Fibroblast of lung (primary cell): ENCODE data around the gene RTP2. TPM values are rescaled to one million over a fixed set of nuclear protein-coding genes. Genes with fewer than 3 reads are reported as not detected.
A peak's percentile ranks its signal among the peaks of the same experiment; 100 is the strongest.

Source experiments
- DNase-seq, 2 donors: peaks; one replicate each; pipeline versions ENCODE4 v3.0.0 to v3.0.0-alpha.2; 2010; ENCODE audit warnings: low read depth in 2 of 2
- H2AFZ ChIP-seq: 2 replicates; pipeline ENCODE4 v1.5.1; 2012; ENCODE audit warnings: low read length, control low read depth, inconsistent platforms
- H3K27ac ChIP-seq: 2 replicates; pipeline ENCODE4 v1.5.1; 2011; ENCODE audit warnings: low read length, control low read depth; ENCODE audit not compliant: insufficient read depth
- H3K27me3 ChIP-seq: 2 replicates; pipeline ENCODE4 v1.5.1; 2011; ENCODE audit warnings: mild to moderate bottlenecking, low read length; ENCODE audit not compliant: control insufficient read depth, insufficient read depth
- H3K36me3 ChIP-seq: 2 replicates; pipeline ENCODE4 v1.5.1; 2011; ENCODE audit warnings: low read length; ENCODE audit not compliant: control insufficient read depth, insufficient read depth
- H3K4me1 ChIP-seq: 2 replicates; pipeline ENCODE4 v1.5.1; 2011; ENCODE audit warnings: low read length; ENCODE audit not compliant: control insufficient read depth, insufficient read depth; ENCODE audit errors: extremely low read depth
- H3K4me2 ChIP-seq: 2 replicates; pipeline ENCODE4 v1.5.1; 2011; ENCODE audit warnings: low read length, control low read depth; ENCODE audit not compliant: insufficient read depth; ENCODE audit errors: extremely low read depth
- H3K4me3 ChIP-seq, 4 experiments: fragments of 200-600 bp in 1 of 4; sonication (generic) in 1 of 4; replicated peaks in 1 of 4; 2 replicates each; pipeline ENCODE4 v1.5.1; 2011 to 2016; ENCODE audit warnings: low read length in 4 of 4, low read depth in 3 of 4, mild to moderate bottlenecking in 3 of 4, control low read depth in 2 of 4, inconsistent platforms in 1 of 4, mixed read lengths in 1 of 4; ENCODE audit not compliant: insufficient read depth in 1 of 4; ENCODE audit errors: control extremely low read depth in 1 of 4
- H3K79me2 ChIP-seq: 2 replicates; pipeline ENCODE4 v1.5.1; 2012; ENCODE audit warnings: mild to moderate bottlenecking, low read length, inconsistent platforms; ENCODE audit not compliant: control insufficient read depth, insufficient read depth
- H3K9ac ChIP-seq: 2 replicates; pipeline ENCODE4 v1.5.1; 2011; ENCODE audit warnings: mild to moderate bottlenecking, low read length, control low read depth; ENCODE audit not compliant: insufficient read depth
- H3K9me3 ChIP-seq: 2 replicates; pipeline ENCODE4 v1.5.1; 2012; ENCODE audit warnings: low read depth, low read length; ENCODE audit not compliant: control insufficient read depth, insufficient read depth
- H4K20me1 ChIP-seq: 2 replicates; pipeline ENCODE4 v1.5.1; 2011; ENCODE audit warnings: low read length; ENCODE audit not compliant: control insufficient read depth, insufficient read depth; ENCODE audit errors: extremely low read depth
- CTCF ChIP-seq, 2 donors: IDR thresholded peaks in 1 of 2; conservative IDR thresholded peaks in 1 of 2; 1 replicate in 1 of 2; 2 replicates in 1 of 2; pipeline ENCODE4 v1.5.1; 2011 to 2012; ENCODE audit warnings: low read length in 2 of 2, control low read depth in 1 of 2, inconsistent platforms in 1 of 2, low read depth in 1 of 2, mild to moderate bottlenecking in 1 of 2
- EZH2 ChIP-seq: IDR thresholded peaks from 2 replicates; pipeline ENCODE4 v1.5.1; 2012; ENCODE audit warnings: low read length, control low read depth, mild to moderate bottlenecking; ENCODE audit errors: missing control alignments
- polyA plus RNA-seq, 2 donors: library from polyadenylated mRNA; depleted of rRNA in 1 of 2; stranded (reverse) in 1 of 2; unstranded in 1 of 2; fragments of >200 nt; gene quantifications; 2 replicates each; pipeline ENCODE4 v1.2.1, GENCODE V29; 2011 to 2012; ENCODE audit warnings: missing spikeins in 1 of 2
- total RNA-seq: library from RNA; depleted of rRNA; stranded (reverse); fragments of >200 nt; gene quantifications from 2 replicates; pipeline ENCODE4 v1.2.1, GENCODE V29; 2014

Gene RTP2
- total and polyA plus RNA-seq, 2 donors (not counting 1 experiment from before 2014, with no cell fraction given), result not detected

DNA sequence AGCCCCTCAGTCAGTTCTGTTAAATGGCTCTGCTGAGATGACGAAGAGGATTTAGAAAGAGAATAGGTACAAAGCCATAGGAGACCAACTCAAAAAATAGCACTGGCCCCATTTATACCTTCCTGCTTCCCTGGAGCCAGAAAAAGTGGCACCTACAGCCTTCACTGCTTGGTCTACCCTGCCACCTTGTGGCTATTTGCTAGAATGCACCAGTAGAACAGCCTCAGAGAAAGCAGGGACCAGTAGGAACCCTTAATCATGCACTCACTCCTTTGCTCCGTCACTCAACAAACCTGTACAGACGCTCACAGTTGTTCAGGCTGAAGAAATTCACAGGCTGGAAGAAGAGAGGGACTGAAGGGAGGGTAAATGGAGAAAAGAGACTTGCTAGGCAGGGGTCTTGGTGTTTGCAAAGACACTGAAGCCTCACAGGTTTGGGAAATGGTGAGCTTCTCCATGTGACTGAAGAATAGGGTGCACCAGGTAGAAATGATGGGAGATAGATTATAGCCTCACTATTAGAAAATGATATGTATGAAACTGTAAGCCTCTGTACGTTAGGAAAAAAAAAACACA is 12.1 kb upstream of the RTP2 start:
- TF ChIP-seq CTCF (conservative IDR thresholded peaks at IDR 0.05 in 1 of 2, IDR thresholded peaks at IDR 0.05 in 1 of 2; ENCODE audit: low read depth in 1 of 2, low read length in 2 of 2) (peak; percentile 95 to 98), EZH2 (no peak)
- no peaks in the 10 kb centered on the region for H3K27me3 ChIP-seq
- no peak overlapping the region for H3K27ac ChIP-seq
- H3K36me3 ChIP-seq, result no peaks in the 10 kb centered on the region
- H3K79me2 ChIP-seq, result no peaks in the 10 kb centered on the region
- peak; percentile 58 to 74 for DNase-seq
- no peak overlapping the region for H2AFZ ChIP-seq
- H3K4me3 ChIP-seq, result no peak overlapping the region
- no peaks in the 10 kb centered on the region for H3K4me1 ChIP-seq
- H3K9ac ChIP-seq, result no peak overlapping the region
- no peaks in the 10 kb centered on the region for H4K20me1 ChIP-seq
- H3K9me3 ChIP-seq, result no peaks in the 10 kb centered on the region
- H3K4me2 ChIP-seq, result no peak overlapping the region

- no peaks in the 10 kb centered on the region for H4K20me1 ChIP-seq
- H3K4me1 ChIP-seq, result no peaks in the 10 kb centered on the region
- H3K9ac ChIP-seq, result no peak overlapping the region
- peak; percentile 45 to 57 for DNase-seq
- no peak overlapping the region for H3K4me2 ChIP-seq
- TF ChIP-seq EZH2 (no peak), CTCF (conservative IDR thresholded peaks at IDR 0.05 in 1 of 2, IDR thresholded peaks at IDR 0.05 in 1 of 2; ENCODE audit: low read depth in 1 of 2, low read length in 2 of 2) (no peak)
- no peaks in the 10 kb centered on the region for H3K36me3 ChIP-seq
- H3K9me3 ChIP-seq, result no peaks in the 10 kb centered on the region
- peak overlapping the region; percentile 50 for H2AFZ ChIP-seq
- H3K4me3 ChIP-seq, result no peak overlapping the region
- H3K27ac ChIP-seq, result no peak overlapping the region
- no peaks in the 10 kb centered on the region for H3K27me3 ChIP-seq
- H3K79me2 ChIP-seq, result no peaks in the 10 kb centered on the region
Observed at GRCh38 chr3:187713504-187713903, 11.1 kb upstream of the RTP2 start.

DNA sequence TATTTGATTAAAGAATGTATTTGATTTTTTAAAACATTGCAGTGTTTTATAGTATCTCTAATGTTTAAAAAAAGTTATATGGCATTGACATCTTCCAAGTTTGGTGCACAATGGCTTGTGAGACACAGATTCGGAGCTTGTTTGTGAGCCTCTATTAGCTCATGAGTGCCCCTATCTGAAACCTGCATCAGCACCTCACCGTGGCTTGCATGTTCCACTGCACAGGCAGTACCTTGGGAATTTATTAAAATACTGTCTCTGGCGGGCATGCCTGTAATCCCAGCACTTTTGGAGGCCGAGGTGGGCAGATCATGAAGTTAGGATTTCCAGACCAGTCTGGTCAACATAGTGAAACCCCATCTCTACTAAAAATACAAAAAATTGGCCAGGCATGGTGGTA is 6.8 kb upstream of the RTP2 start:
- H3K4me2 ChIP-seq, result no peak overlapping the region
- no peak for DNase-seq
- no peak overlapping the region for H2AFZ ChIP-seq
- no peaks in the 10 kb centered on the region for H4K20me1 ChIP-seq
- H3K9me3 ChIP-seq, result no peaks in the 10 kb centered on the region
- H3K27ac ChIP-seq, result no peak overlapping the region
- no peaks in the 10 kb centered on the region for H3K79me2 ChIP-seq
- no peaks in the 10 kb centered on the region for H3K4me1 ChIP-seq
- TF ChIP-seq CTCF (conservative IDR thresholded peaks at IDR 0.05 in 1 of 2, IDR thresholded peaks at IDR 0.05 in 1 of 2; ENCODE audit: low read depth in 1 of 2, low read length in 2 of 2), result peak in 1 of 2 donors; percentile 11
- TF ChIP-seq EZH2, result no peak
- no peaks in the 10 kb centered on the region for H3K27me3 ChIP-seq
- no peak overlapping the region for H3K4me3 ChIP-seq
- H3K9ac ChIP-seq, result no peak overlapping the region
- no peaks in the 10 kb centered on the region for H3K36me3 ChIP-seq
